COLO668 (cell line): ENCODE results near the gene ZCCHC10.
A peak's percentile ranks its signal among the peaks of the same experiment; 100 is the strongest.
"Not testable (repeated sequence)": the region's sequence is repeated elsewhere in the genome, so short reads cannot be mapped to it uniquely, and the experiment has no call there.

Source experiments
- DNase-seq: peaks from one replicate; lab custom pipeline; 2025; ENCODE audit not compliant: unreplicated experiment; lab: John Stamatoyannopoulos, UW

The ZCCHC10 gene

DNA sequence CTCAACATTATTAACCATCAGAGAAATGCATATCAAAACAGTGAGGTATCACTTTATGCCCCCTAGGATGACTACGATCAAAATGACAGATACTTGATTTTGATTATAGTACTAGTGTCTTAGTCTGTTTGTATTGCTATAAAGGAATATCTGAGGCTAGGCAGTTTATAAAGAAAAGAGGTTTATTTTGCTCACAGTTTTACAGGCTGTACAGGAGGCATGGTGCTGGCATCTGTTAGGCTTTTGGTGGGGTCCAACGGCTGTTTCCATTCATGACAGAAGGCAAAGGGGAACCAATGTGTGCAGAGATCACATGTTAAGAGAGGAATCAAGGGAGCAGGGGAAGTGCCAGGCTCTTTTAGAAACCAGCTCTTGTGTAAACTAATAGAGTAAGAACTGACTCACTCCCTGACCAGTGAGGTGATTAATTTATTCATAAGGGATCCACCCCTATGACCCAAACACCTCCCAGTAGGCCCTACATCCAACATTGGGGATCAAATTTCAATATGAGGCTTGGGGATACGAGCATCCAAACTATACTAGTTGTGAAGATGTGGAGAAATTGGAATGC lies 46.9 kb downstream of the ZCCHC10 start:
- DNase-seq: peak; percentile 22

- no peak for DNase-seq
Observed at GRCh38 chr5:132976852-132977251, 49.5 kb downstream of the ZCCHC10 start.

GRCh38 chr5:132972436-132972828 lies 53.9 kb downstream of the ZCCHC10 start:
- DNase-seq: not testable (repeated sequence)

GRCh38 chr5:132971483-132972435 lies 54.6 kb downstream of the ZCCHC10 start:
- no peak for DNase-seq

- DNase-seq: no peak
Observed at GRCh38 chr5:132965120-132965519, 61.2 kb downstream of the ZCCHC10 start.

GRCh38 chr5:132963171-132964104 lies 62.9 kb downstream of the ZCCHC10 start, which contains the start of gene AFF4:
AFF4 (minus strand) TSS chr5:132963634; CDS start chr5:132937189, 26,445 bp downstream.
- DNase-seq: peak; percentile 94

GRCh38 chr5:132962429-132963021 lies 63.8 kb downstream of the ZCCHC10 start:
- peak; percentile 19 for DNase-seq

DNA sequence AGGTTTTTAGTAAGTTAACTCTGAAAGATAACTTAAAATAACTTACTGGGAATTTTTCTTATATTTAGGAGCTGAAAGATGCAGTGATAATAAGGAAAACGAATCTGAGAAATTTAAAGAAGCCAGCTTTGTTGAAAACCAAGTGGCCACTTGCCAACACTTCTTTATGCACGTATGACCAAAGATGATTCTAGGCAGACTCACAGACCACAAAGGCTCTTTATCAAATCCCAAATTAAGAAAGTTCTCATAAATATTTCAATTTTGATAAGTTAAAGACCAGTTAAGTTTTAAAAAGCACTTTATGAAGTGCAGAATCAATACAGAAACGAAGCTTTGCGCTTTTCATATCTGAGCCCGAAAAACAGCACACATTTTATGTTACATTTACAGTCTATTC lies 64.5 kb downstream of the ZCCHC10 start:
- DNase-seq: no peak

GRCh38 chr5:132961123-132961815 lies 65.1 kb downstream of the ZCCHC10 start:
- DNase-seq: not testable (repeated sequence)

DNA sequence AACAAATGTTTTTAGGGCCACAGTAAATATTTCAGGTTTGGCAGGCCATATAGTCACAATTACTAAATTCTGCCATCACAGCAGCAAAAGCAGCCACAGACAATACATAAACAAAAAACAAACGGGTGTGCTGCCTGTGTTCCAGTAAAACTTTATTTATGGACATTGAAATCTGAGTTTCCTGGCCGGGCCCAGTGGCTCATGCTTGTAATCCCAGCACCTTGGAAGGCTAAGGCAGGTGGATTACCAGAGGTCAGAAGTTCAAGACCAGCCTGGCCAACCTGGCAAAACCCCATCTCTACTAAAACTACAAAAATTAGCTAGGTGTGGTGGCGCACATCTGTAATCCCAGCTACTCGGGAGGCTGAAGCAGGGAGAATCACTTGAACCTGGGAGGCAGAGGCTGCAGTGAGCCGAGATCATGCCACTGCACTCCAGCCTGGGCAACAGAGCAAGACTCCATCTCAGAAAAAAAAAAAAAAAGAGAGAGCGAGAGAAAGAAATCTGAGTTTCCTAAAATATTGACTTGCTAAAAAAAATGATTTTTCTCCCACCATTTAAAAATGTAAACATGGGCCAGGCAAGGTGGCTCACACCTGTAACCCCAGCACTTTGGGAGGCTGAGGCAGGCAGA lies 70.1 kb downstream of the ZCCHC10 start:
- DNase-seq: not testable (repeated sequence)

GRCh38 chr5:132953710-132954109 lies 72.6 kb downstream of the ZCCHC10 start:
- no peak for DNase-seq

DNA sequence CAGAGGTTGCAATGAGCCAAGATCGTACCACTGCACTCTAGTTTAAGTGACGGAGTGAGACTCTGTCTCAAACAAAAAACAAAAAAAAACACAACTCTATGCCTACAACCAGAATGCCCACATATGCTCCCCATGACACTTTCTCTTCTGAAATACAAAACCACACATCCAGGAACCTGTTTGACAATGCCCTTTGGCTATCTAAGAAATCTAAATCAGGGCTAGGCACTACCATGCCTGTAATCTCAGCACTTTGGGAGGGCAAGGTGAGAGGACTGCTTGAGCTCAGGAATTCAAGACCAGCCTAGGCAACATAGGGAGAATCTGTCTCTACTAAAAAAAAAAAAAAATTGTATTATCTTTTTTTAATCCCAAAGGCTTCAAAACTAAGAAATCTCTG lies 73.5 kb downstream of the ZCCHC10 start:
- DNase-seq: no peak

DNA sequence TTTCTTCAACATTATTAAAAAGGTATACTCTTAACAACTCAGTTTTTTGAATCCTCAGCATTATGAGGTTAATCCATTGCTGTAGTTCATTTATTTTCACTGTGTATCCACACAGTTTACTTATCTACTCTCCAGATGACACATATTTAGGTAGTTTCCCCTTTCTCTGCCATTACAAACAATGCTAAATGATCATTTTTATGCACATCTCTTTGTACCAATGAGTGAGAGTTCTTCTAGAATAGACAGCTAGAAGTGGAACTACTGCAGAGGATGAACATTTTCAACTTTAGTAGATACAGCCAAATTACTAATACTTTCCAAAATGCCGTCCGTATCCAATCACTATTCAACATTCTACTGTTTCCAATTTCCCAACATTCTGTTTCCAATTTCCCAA lies 74.5 kb downstream of the ZCCHC10 start:
- no peak for DNase-seq

GRCh38 chr5:132949136-132949535 lies 77.2 kb downstream of the ZCCHC10 start:
- no peak for DNase-seq

GRCh38 chr5:132947671-132948070 lies 78.7 kb downstream of the ZCCHC10 start:
- DNase-seq: no peak
